Sigmoid colon (tissue), 4 donors: ENCODE measurements around the gene ACVR1.

Experiments used
- CTCF ChIP-seq, 4 experiments: fragments of 450-650 bp in 3 of 4; fragments of 200-600 bp in 1 of 4; IDR thresholded peaks; one replicate each; pipeline ENCODE4 v1.5.1; 2016 to 2019; ENCODE audit warnings: antibody characterized with exemption in 4 of 4, mild to moderate bottlenecking in 3 of 4, moderate library complexity in 2 of 4
- POLR2AphosphoS5 ChIP-seq, 4 donors: sonication (generic); formaldehyde crosslinking; IDR thresholded peaks; one replicate each; pipeline ENCODE4 v1.6.1; 2017; ENCODE audit warnings: antibody characterized with exemption in 4 of 4

DNA sequence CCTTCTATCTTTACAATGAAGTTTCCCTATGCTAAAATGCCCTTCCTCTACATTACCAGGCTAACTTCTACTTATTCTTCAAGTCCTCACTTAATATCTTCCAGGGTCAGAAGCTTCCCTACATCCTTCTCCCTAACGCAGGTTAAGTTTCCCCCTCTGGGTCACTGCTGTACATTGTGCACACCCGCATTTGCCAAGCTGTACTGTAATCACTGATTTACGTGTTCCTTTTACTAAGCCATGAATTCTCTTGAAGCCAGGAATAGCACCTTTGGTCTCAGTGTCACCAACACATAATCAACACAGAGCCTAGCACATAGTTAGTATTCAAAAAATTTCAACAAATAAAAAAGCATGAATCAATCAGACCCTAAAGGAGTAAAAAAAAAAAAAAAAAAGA lies 22.3 kb downstream of the ACVR1 start:
- no peak for TF ChIP-seq CTCF (IDR thresholded peaks at IDR 0.05)
- TF ChIP-seq POLR2AphosphoS5 (IDR thresholded peaks at IDR 0.05): no peak
